NCI-H748 (cell line): ENCODE data around the gene VBP1.
"Not testable (repeated sequence)": the region's sequence is repeated elsewhere in the genome, so short reads cannot be mapped to it uniquely, and the experiment has no call there.

Experiments used
- DNase-seq: peaks from one replicate; lab custom pipeline; 2025; ENCODE audit not compliant: unreplicated experiment; lab: John Stamatoyannopoulos, UW

VBP1 gene

GRCh38 chrX:155263854-155264628 is 47.8 kb downstream of the VBP1 start, which contains the start of gene RAB39B:
RAB39B (minus strand) TSS chrX:155264491; CDS start chrX:155264288, 203 bp downstream.
- peak; percentile 89 for DNase-seq

GRCh38 chrX:155266439-155266838 is 50.2 kb downstream of the VBP1 start:
- DNase-seq: no peak

- DNase-seq: not testable (repeated sequence)
Measured at GRCh38 chrX:155267995-155268394, 51.7 kb downstream of the VBP1 start.

GRCh38 chrX:155270969-155271368 is 54.7 kb downstream of the VBP1 start:
- no peak for DNase-seq

- no peak for DNase-seq
Measured at GRCh38 chrX:155279873-155280272, 63.6 kb downstream of the VBP1 start.
